Upper lobe of right lung (tissue), 1 donor: Measurements from ENCODE around the gene GIMAP2. TPM values are rescaled to one million over a fixed set of nuclear protein-coding genes. Genes with fewer than 3 reads are reported as not detected.

Experiments
- ATAC-seq: fragments of 200-7000 bp; cut with Tn5 transposase; one replicate; pipeline ENCODE4 v1.9.1; 2020; ENCODE audit warnings: mild to moderate bottlenecking, moderate library complexity
- DNase-seq: peaks from one replicate; pipeline ENCODE4 v3.0.0-alpha.2; 2020
- H3K27ac ChIP-seq: fragments of 200-600 bp; one replicate; pipeline ENCODE4 v1.8.0; 2022
- H3K27me3 ChIP-seq: fragments of 200-600 bp; one replicate; pipeline ENCODE4 v1.8.0; 2022; ENCODE audit warnings: mild to moderate bottlenecking
- H3K36me3 ChIP-seq: fragments of 200-600 bp; one replicate; pipeline ENCODE4 v1.8.0; 2022
- H3K4me1 ChIP-seq: fragments of 200-600 bp; one replicate; pipeline ENCODE4 v1.8.0; 2022
- H3K4me3 ChIP-seq: fragments of 200-600 bp; one replicate; pipeline ENCODE4 v1.8.0; 2022; ENCODE audit warnings: mild to moderate bottlenecking
- H3K9me3 ChIP-seq: fragments of 200-600 bp; one replicate; pipeline ENCODE4 v1.8.0; 2022
- intact Hi-C: fragments of 100-400 bp; cut with DNase I; formaldehyde crosslinking; loops from one replicate; pipeline ENCODE4 v1.11.0; 2022
- total RNA-seq: library from RNA; stranded (reverse); fragmentation: NEBNext Ultra II Directional; extraction: Animal tissue kit (Norgen Biotek cat#: 25700); gene quantifications from one replicate; pipeline ENCODE4 v1.2.1, GENCODE V29; 2021
- TF ChIP-seq, protein P1 (sequence below): fragments of 200-600 bp; IDR thresholded peaks from one replicate; pipeline ENCODE4 v1.8.0; 2022; ENCODE audit warnings: antibody characterized with exemption
- donor health status: DM: no; HTN: yes; CAD: no; lungs with severe emphysema.

GIMAP2 gene
- total RNA-seq, 1 donor from 2014 or later: 33.0 TPM

GRCh38 chr7:150732786-150733481, 47.4 kb downstream of the GIMAP2 start:
- H3K27ac ChIP-seq: no peak overlapping the region
- H3K9me3 ChIP-seq: no peaks in the 10 kb centered on the region
- ATAC-seq (no peak), DNase-seq (no peak)
- intact Hi-C loops: no loop called here
- no peaks in the 10 kb centered on the region for H3K4me1 ChIP-seq
- TF ChIP-seq, protein P1, sequence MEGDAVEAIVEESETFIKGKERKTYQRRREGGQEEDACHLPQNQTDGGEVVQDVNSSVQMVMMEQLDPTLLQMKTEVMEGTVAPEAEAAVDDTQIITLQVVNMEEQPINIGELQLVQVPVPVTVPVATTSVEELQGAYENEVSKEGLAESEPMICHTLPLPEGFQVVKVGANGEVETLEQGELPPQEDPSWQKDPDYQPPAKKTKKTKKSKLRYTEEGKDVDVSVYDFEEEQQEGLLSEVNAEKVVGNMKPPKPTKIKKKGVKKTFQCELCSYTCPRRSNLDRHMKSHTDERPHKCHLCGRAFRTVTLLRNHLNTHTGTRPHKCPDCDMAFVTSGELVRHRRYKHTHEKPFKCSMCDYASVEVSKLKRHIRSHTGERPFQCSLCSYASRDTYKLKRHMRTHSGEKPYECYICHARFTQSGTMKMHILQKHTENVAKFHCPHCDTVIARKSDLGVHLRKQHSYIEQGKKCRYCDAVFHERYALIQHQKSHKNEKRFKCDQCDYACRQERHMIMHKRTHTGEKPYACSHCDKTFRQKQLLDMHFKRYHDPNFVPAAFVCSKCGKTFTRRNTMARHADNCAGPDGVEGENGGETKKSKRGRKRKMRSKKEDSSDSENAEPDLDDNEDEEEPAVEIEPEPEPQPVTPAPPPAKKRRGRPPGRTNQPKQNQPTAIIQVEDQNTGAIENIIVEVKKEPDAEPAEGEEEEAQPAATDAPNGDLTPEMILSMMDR: no peak
- no peaks in the 10 kb centered on the region for H3K36me3 ChIP-seq
- H3K4me3 ChIP-seq: no peak overlapping the region
- no peaks in the 10 kb centered on the region for H3K27me3 ChIP-seq

DNA sequence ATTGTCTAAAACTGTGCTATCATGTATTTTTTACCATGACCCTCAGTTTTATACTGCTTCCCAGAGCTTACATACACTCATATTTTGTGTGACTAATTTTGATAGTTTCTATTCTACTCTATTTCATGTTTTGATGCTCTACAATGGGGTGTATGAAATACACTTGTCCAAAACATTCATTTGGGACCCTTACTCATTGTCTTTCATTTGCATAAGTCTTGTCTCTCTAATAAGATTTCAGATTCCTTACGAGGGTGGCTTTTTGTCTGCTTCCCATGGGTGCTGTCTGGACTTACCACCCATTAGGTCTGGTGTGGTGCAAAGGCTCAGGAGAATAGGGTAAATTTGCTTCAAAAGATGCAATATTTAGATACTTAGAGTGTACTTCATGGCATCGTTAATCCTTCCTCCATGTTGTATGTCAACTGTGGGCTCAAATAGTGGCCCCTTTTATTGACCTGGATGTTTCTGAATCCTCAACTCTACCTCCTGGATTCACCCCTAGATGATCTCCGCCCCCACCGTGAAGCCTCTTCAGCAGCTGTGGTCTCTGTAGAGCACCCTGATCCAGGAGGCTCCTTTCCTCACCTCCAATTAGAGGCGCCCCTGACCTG, 48.1 kb downstream of the GIMAP2 start:
- intact Hi-C loops: no loop called here
- TF ChIP-seq, protein P1: no peak
- no peaks in the 10 kb centered on the region for H3K9me3 ChIP-seq

GRCh38 chr7:150734254-150734653, 48.7 kb downstream of the GIMAP2 start:
- Histone ChIP-seq H3K36me3 (no peaks in the 10 kb centered on the region), H3K4me3 (no peak overlapping the region), H3K9me3 (no peaks in the 10 kb centered on the region), H3K27ac (no peak overlapping the region), H3K27me3 (no peaks in the 10 kb centered on the region), H3K4me1 (peaks cover 6% of the 10 kb centered on the region)
- ATAC-seq (no peak), DNase-seq (no peak)
- TF ChIP-seq, protein P1: no peak
- intact Hi-C loops: no loop called here

More for the DNA sequence above, 48.1 kb downstream of the GIMAP2 start:
- ATAC-seq: no peak
- Histone ChIP-seq H3K27me3 (no peaks in the 10 kb centered on the region), H3K36me3 (no peaks in the 10 kb centered on the region), H3K4me1 (no peaks in the 10 kb centered on the region), H3K4me3 (no peak overlapping the region), H3K27ac (no peak overlapping the region)
- DNase-seq: no peak

GRCh38 chr7:150735596-150736358, 50.3 kb downstream of the GIMAP2 start:
- Histone ChIP-seq H3K4me1 (peaks cover 6% of the 10 kb centered on the region), H3K4me3 (no peak overlapping the region), H3K9me3 (no peaks in the 10 kb centered on the region), H3K27me3 (no peaks in the 10 kb centered on the region), H3K27ac (no peak overlapping the region), H3K36me3 (peaks cover 2% of the 10 kb centered on the region)
- TF ChIP-seq, protein P1: no peak
- DNase-seq: no peak
- intact Hi-C loops: no loop called here
- ATAC-seq: no peak

- Histone ChIP-seq H3K36me3 (peaks cover 13% of the 10 kb centered on the region), H3K9me3 (no peaks in the 10 kb centered on the region), H3K4me1 (peaks cover 8% of the 10 kb centered on the region), H3K27ac (peak overlapping the region; percentile 87), H3K27me3 (no peaks in the 10 kb centered on the region), H3K4me3 (peak overlapping the region; percentile 61)
- TF ChIP-seq, protein P1: no peak
- DNase-seq (no peak), ATAC-seq (no peak)
- intact Hi-C loops: no loop called here
Observed at GRCh38 chr7:150736864-150737263, 51.4 kb downstream of the GIMAP2 start.
